ENCODE measurements around the gene C1orf167.
A peak's percentile ranks its signal among the peaks of the same experiment; 100 is the strongest.

Gene C1orf167, protein sequence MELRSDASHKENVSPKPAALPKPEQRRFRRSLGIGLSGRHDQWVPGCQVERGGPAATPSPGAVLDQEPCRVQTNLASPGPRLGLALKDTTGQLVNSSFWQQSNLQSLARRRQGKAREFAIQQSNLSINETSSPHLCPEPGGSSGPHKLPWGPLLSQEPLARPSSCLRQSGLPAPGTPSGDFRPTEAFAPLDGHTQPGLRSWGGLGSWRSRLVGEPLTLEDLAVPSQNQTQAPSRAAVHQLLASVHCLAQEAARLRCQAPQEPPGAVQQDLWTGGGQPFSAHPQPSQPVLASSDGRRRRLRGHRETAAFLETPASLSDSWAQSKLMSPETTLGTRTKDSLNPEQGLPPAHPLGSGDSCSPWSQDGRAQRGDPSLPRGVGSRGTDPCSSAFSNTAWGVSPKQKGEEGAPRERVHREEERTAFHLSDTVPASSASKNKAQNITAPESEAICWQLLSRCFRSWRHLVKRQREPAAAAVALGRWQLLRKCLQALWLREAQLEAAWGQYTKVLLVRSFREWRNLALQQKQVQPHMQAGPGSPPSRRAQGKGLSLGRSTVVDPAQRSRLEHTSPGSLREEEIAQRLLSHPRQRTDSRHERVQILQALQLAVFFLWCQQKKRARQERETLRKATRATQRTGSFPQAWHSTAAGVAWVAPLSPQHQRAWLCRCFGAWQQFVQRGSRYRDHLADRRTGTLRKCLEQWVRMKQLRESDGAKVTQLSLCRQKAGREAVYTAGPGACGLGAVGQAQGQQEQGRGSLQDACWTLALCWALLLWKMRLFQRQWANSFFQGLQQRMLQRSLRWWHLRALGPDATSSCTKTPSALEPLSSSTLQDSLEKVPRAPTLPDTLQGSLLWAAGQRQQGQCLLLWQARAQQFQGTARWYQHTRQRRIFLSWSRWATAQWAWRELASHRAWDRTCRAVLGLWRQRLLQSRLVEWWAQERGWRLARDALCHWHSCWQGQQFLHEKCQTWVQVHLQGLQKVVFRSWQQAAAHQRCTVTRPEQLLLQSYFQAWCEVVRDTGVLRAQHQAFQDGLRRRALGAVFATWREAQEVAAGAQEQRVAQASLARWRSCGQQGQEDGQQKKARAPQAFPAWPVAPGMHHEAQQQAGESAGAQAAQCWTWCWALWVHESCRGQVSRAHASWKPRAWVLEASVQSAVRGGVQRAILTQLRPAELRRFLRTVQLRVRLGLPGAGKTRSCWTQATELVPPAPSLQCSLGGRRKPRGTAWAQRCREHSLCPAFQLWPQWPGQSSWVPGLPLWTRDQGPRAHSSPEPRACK (N-terminal part only)

DNA sequence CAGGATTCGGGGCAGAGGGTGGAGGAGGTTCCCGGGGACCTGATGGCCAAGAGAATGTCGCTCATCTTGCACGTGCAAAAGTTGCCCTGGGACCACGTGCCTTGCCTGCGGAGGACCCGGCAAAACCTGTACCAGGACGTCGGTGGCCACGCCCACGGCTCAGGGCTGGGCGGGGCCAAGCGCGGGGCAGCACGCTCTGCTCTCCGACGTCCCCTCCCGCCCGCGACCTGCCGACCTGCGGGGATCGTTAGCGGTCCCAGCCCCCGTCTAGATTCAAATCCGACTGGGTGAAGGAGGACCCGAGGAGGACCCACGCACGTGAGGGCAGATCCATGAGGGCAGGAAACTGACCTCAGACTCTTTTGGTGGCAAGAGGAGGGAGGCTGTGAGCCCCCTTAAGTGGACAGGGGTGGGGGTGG, at the start of gene C1orf167:
TSS of gene C1orf167 (plus strand) at position 206 of the 419 bp plus-strand sequence. CDS start 2,208 bp downstream, outside the sequence.
- DNase-seq = peak; percentile 30

DNA sequence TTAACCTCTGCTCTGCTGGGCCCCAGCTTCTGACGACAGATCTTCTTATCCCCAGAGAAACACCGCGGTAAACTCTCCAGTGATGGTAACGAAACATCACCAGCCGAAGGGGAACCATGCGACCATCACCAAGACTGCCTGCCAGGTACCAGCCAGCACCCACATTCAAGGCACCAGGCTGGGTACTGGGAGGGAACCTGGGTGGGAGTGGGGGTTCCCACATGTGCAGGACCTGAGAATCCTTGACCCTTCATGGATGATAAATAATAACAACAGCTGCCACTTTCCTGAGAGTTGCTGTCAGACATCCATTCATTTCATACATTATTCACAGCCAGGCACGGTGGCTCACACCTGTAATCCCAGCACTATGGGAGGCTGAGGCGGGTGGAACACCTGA, 49.7 kb upstream of the C1orf167 start:
- DNase-seq = no peak

DNA sequence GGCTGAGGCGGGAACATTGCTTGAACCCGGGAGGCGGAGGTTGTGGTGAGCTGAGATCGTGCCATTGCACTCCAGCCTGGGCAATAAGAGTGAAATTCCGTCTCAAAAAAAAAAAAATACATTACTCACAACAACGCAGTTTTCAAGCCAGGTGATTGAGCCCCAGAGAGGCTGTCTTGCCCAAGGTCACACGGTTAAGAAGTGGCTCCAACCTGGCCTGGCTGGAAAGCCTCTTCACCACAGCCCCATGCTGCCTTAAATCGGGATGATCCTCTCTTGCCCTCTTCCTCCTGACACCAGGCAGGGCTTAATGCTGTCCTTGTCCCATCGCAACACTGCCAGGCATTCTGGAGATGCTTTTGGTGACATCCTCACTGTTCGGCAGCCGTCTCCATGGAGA, 48.9 kb upstream of the C1orf167 start:
- DNase-seq = no peak

DNA sequence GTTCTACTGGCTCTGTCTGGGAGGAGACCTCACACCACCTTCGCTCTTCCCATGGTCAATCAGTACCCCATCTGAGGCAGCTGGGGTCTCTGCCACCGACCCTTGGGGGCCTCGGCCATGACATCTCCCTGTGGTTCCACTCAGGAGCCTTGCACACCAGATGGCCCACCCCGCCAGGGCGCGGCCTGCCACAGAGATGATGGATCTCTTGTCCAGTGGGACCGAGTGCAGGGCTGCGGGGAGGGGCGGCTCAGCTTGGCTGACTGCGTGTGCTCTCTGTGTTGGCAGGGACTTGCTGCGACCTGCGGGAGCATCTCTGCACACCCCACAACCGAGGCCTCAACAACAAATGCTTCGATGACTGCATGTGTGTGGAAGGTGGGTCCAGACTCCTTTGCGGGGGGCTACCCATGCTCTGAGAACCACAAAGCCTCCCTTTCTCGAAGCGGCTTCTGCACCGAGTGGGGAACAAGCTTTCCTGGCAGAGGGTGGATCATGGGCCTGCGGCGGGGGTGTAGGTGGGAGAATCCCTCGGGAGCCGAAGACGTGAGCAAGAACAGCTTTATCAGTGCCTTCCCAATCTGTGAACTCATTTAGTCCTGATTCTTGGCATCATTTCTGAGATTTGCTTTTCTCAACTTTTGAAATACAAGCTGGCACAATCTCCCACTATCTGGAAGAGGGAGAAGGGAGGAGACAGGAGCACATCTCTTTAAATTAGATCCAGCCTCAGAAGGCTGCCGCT, 47.0 kb upstream of the C1orf167 start:
- DNase-seq = no peak

DNA sequence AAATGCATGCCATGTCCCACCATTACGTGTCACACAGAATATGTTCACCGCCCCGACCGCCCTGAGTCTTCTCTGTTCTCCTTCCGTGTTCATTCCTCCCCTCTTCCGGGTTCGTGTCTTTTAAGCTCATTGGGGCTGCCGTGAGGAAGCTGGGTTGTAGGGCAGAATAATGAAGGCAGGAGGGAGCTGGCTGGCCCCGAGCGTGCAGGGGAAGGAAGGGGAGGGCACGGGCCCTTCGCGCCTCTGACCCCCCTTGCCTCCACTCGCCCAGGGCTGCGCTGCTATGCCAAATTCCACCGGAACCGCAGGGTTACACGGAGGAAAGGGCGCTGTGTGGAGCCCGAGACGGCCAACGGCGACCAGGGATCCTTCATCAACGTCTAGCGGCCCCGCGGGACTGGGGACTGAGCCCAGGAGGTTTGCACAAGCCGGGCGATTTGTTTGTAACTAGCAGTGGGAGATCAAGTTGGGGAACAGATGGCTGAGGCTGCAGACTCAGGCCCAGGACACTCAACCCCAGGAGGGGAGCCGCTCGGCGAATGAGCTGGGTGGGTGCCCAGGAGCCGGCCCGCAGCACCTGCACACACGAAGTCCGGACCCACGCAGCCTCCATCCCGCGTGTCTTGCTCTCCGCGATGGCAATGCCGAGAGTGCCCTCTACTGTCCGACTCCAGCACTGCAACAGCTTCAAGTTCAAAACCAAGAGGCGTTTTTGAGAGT, 42.5 kb upstream of the C1orf167 start:
- peak; percentile 87 for DNase-seq

DNA sequence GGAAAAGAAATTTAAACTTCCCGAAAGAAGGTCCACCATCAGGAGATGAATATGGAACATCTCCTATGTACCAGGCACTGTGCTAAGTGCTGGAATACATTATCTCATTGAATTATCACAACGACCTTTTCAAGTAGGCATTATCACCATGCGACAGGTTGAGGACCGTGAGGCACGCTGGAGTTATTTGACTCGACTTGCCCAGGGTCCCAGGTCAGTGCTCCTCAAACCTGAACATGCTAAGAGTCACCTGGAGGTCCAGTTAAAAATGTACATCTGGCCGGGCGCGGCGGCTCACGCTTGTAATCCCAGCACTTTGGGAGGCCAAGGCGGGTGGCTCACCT, 42.0 kb upstream of the C1orf167 start:
- no peak for DNase-seq

DNA sequence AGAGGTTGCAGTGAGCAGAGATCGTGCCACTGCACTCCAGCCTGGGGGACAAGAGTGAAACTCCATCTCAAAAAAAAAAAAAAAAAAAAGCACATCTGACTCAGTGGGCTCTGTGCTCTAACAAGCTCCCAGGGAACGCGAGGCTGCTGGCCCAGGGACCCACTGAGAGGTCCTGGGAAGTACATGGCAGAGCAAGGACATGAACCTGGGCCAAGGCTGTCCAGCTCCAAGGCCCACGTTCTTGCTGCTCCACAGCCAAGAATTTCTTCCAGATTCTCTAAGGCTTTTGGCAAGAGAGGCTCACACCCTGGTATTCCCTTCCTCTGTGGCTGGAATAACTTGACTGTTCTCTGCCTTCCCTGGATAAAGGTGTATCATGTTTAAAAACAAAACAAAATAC, 41.5 kb upstream of the C1orf167 start:
- DNase-seq = no peak

DNA sequence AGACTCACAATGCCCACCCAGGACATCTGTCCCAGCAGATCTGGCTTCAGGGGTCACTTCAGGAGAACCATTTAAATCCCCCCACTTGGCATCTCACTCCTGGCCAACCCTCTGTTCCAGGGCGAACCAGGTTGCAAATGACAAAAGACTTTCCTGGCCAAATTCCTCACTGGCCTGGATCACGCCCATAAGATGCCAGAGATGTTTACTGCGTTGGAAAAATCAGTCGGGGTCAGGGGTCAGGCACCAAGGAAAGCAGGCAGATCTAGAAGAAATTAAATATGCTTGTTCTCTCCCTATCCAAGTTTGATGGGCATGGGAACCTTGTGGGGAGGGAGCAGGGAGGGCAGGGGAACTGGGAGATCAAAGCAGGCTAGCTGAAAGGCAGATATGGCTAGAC, 40.7 kb upstream of the C1orf167 start:
- DNase-seq = no peak

DNA sequence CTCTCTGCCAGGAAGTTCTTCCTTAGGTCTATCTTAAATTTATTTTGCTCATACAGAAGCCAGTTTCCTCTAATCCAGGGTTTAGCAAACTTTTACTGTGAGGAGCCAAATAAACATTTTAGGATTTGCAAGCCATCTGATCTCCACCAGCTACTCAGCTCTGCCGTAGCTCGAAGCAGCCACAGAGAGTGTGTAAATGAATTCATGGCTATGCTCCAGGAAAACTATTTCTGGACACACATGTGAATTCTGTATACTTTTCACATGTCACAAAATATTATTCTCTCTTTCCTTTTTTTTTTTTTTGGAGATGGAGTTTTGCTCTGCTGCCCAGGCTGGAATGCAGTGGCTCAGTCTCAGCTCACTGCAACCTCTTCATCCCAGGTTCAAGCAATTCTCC, 39.5 kb upstream of the C1orf167 start:
- DNase-seq = no peak

DNA sequence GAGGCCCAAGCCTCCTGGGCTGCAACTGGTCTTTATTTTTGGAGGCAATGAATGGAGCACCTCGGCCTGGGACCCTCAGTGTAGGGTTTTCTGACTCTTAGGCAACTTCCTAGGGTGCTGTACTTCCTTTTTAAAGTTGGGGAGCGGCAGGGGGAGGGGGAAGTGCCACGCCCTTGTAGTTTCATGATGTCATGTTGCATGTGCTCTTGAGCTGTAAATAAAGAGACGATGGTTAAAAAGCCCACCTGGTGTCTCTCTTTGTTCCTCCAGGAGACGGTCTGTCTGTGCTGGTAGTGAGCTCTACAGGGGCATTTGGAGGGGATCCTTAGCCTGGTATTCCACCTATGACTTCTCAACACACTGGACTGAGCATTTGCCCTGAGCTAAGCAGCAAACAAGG, 36.4 kb upstream of the C1orf167 start:
- no peak for DNase-seq

DNA sequence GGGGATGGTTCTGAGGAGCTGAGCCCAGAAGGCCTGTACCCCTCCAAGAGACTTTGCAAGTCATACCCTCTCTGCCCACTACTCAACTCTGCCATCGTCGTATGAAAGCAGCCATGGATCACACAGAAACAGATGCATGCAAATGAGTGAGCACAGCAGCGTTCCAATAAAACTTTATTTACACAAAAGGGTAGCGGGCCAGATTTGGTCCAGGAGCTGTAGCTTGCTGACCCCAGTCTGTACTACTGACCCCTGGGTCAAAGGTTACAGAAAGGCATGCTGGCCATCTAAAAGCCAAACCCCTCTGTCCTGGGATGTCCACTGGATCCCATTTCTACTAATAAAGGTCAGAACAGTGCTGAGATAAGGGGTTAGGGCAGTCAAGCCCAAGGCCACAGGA, 34.9 kb upstream of the C1orf167 start:
- DNase-seq = no peak

DNA sequence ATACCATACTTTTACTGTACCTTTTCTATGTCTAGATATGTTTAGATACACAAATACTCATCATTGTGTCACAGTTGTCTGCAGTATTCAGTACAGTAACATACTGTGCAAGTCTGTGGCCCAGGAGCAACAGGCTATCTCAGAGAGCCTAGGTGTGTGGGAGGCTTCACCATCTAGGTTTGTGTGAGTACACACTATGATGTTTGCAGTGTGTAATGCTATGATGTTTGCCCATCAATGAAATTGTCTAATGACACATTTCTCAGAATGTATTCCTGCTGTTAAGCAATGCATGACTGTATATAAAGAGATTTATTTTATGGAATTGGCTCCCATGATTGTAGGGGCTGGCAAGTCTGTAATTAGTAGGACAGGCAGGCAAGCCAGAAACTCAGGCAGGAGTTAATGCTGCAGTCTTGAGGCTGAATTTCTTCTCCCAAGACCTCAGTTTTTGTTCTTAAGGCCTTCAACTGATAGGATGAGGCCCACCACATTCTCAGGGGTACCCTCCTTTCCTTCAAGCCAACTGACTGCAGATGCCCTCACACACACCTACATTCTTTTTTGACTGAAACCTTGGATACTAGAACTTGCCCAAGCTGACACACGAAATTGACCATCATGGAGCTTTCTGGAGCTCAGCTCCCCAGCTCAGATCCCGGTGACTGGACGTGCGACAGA, 33.7 kb upstream of the C1orf167 start:
- no peak for DNase-seq

DNA sequence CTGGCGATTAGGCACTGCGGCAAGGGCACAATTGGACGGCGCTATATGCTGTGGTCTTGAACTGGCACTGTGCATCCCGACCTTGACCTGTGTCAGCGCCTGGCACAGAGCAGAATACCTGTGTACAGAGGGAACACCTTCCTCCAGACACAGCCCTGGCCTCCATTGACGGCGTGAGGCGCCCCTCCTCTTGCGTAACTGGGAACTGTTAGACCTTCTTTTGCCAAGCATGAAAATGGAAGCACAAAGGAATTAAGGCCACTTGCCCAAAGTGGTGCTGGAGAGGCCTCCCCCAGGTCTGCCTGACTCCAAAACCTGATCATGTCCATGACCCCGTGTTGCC, 32.9 kb upstream of the C1orf167 start:
- no peak for DNase-seq

DNA sequence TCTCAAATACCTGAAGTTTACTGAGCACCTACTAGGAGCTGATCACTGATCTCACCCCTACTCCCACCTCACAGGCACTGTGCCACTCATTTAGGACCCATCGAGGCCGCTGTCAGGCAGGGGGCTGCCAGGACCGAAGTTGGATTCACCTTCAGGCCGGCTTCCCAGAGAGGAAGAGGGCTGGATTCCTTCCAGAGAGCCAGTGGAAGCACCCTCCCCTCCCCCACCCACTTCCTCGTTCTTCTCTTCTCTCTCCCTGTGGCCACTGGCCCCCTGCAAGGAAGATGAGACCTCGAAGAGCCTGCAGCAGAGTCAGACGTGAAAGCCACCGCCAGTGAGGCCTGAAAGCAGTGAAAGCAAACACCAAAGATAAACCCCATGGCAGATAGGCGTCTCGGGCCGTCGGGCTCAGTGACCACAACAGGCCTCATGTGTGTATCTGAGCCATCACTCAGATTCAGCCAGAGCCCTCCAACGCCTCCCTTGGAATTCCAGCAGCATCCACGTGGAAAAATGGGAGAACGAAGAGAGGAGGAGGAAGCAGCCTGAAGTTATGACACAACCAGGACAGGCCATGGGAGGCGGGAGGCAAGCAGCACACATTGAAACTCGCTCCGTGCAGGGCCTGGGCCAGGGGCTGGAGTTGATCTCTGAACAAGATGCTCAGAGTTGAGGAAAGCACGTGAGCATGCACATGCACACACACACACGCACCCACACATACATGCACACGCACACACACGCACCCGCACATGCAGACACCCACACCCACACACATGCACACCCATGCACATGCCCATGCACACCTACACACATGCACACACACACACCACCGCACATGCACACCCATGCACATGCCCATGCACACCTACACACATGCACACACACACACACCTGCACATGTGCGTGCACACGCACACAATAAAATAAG, 32.2 kb upstream of the C1orf167 start:
- no peak for DNase-seq

DNA sequence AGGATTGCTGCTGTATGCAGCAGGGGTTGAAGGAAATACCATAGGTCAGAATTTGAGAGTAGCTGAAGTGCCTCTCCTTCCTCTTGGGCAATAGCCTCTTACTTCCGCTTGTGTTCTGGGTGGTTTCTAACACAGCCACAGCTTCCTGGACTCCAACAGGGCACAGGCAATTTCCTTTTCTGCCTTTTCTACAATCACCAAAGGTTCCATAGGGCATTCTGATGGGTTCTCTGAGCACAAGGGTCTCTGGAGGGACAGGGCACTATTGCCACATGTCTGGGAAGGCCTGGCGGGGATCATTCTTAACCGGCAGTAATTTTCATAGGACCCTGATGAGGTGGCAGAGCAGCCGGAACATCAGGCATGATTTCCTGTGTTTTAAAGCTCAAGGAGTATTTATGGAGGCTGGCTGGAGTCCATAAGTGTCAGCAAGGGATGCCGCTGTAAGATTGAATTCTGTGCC, 31.5 kb upstream of the C1orf167 start:
- peak; percentile 65 for DNase-seq

DNA sequence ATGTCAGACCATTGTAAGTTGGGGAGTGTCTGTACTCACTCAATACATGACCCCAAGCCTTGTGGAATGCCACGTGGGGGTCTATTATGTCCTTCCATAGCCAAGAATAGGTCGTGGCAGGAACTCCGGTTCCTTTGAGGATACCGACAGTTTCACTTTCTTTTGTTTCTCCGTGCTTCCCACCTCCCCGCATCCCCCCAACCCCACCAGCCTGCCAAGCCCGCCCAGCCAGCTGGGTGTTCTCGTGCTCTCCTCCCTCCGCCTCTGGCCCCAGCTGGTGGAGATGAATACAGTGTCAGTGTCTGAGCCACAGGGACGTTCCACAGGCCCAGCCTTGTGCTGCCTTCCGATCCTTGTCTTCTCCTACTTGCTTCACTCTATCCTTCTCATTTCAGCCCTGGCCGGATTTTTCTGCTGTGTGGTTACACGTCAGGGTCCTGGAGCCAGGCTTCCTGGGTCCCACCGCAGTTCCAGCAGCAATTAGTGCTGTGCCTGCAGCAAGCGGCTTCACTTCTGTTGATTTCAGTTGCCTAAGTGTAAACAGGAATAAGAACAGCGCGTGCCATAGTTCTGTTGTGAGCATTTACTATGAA, 30.2 kb upstream of the C1orf167 start:
- DNase-seq = peak; percentile 23

DNA sequence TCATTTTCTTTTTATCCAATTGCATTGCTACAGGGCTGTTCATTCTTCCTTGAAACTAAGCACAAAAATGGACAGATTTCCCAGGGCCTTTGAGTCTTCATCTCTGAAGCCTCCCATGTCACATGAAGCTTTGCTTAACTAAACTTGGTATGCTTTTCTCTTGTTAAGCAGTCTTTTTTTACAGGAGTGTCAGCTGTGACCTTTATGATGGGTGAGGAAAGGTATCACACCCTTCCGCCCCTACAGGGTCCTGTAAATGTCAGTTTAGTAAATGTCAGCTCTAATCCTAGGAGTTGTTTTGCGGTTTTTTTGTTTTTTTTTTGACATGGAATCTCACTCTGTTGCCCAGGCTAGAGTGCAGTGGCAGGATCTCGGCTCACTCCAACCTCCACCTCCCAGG, 28.7 kb upstream of the C1orf167 start:
- no peak for DNase-seq

DNA sequence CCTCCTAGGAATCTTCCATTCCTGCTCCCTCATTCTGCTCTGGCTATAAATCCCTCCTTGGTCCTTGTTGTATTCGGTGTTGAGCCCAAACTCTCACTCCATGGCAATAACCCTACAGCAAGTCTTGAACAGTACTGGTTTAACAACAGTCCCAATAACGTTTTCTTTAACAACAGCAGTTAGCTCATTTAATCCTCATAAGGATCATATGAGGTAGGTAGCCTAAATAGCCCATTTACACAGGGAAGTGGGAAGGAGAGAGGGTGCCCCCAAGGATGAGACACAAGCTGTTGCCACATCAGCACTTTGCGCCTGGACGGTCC, 26.5 kb upstream of the C1orf167 start:
- DNase-seq = no peak

DNA sequence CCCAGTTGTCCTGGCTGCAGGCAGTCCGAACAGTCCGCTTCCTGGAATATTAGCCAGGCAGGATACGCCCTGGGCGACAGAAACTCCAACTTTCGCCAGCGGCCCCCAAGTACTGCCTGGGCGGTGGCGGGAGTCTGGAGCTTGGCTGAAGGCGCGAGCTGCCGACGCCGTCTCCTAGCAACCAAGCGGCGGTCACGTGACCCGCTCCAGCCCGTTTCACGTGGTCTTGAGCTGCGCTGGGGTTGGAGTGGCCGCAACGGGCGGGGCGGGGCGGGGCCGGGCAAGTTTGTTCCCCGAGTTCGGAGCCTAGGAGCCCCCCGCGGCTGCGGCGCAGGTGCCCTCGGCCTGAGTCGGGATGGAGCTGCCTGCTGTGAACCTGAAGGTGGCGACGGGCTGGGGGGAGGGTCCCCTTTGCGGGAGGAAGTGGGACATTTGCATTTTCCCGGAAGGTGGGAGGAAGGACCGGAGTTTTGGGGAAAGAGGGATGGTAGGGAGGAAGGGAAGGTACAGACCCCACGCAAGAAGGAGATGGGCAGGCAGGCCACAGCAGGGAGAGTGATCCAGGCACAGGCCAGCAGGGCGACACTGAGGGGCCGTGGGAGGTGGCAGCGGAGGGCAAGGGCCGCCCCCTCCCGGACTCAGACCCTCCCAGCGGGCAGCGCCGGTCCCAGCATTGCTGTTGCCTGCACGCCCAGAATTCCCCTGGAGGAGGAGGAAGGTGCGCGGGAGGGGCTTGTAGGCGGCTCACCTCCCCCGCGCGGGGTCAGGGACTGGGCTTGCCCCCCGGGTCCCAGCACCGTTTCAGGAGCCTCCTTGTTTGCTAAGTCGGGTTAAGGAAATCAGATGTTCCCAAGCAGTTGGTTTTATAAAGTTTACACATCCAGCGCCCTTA, 25.9 kb upstream of the C1orf167 start, which contains the start of gene AGTRAP:
TSS of gene AGTRAP (plus strand) at position 283 of the 892 bp plus-strand sequence. CDS start at position 356, 73 bp downstream.
- peak; percentile 89 for DNase-seq
